SW 1271 (cell line): Measurements from ENCODE around the gene EPG5.
"Not testable (repeated sequence)": the region's sequence is repeated elsewhere in the genome, so short reads cannot be mapped to it uniquely, and the experiment has no call there.

ENCODE experiments used
- DNase-seq, 2 experiments: peaks; one replicate each; lab custom pipeline; 2025; lab: John Stamatoyannopoulos, UW

The EPG5 gene

GRCh38 chr18:45978084-45978483 is 11.0 kb upstream of the EPG5 start:
- no peak for DNase-seq

GRCh38 chr18:45976974-45977373 is 9.8 kb upstream of the EPG5 start:
- DNase-seq = no peak

- no peak for DNase-seq
Observed at GRCh38 chr18:45976566-45976965, 9.4 kb upstream of the EPG5 start.

GRCh38 chr18:45974088-45974536 is 7.0 kb upstream of the EPG5 start:
- DNase-seq = peak; percentile 34 to 72

GRCh38 chr18:45964913-45965312 is 2.2 kb downstream of the EPG5 start:
- not testable (repeated sequence) for DNase-seq

- peak; percentile 61 to 79 for DNase-seq
Observed at GRCh38 chr18:45962866-45963265, 4.3 kb downstream of the EPG5 start.

- peak; percentile 31 to 82 for DNase-seq
Observed at GRCh38 chr18:45962461-45962860, 4.7 kb downstream of the EPG5 start.

- DNase-seq = not testable (repeated sequence)
Observed at GRCh38 chr18:45959484-45959883, 7.6 kb downstream of the EPG5 start.

GRCh38 chr18:45958730-45959129 is 8.4 kb downstream of the EPG5 start:
- peak in 1 of 2 experiments; percentile 26 for DNase-seq

- no peak for DNase-seq
Observed at GRCh38 chr18:45958027-45958426, 9.1 kb downstream of the EPG5 start.

GRCh38 chr18:45957100-45957499 is 10.0 kb downstream of the EPG5 start:
- no peak for DNase-seq

GRCh38 chr18:45954070-45954934 is 12.8 kb downstream of the EPG5 start:
- peak; percentile 55 to 80 for DNase-seq

GRCh38 chr18:45951016-45951714 is 16.0 kb downstream of the EPG5 start:
- peak; percentile 70 to 79 for DNase-seq

- no peak for DNase-seq
Observed at GRCh38 chr18:45945669-45946068, 21.5 kb downstream of the EPG5 start.

GRCh38 chr18:45940724-45941123 is 26.4 kb downstream of the EPG5 start:
- no peak for DNase-seq

- no peak for DNase-seq
Observed at GRCh38 chr18:45939236-45939635, 27.9 kb downstream of the EPG5 start.

- no peak for DNase-seq
Observed at GRCh38 chr18:45938488-45938935, 28.6 kb downstream of the EPG5 start.

- no peak for DNase-seq
Observed at GRCh38 chr18:45935591-45936335, 31.4 kb downstream of the EPG5 start.

- DNase-seq = no peak
Observed at GRCh38 chr18:45932708-45933107, 34.4 kb downstream of the EPG5 start.

- DNase-seq = no peak
Observed at GRCh38 chr18:45930963-45931362, 36.2 kb downstream of the EPG5 start.

GRCh38 chr18:45926691-45927090 is 40.4 kb downstream of the EPG5 start:
- DNase-seq = no peak

- DNase-seq = no peak
Observed at GRCh38 chr18:45926085-45926484, 41.0 kb downstream of the EPG5 start.
